HAP-1 (cell line): ENCODE data around the gene ATP1B2.

Experiments
- DNase-seq, 2 experiments: peaks; one replicate each; pipeline ENCODE4 v3.0.0-alpha.2; 2016 to 2020; ENCODE audit warnings: low spot score in 2 of 2
- H3K27me3 ChIP-seq: fragments of 250-450 bp; sonication (Bioruptor Pico); 2 replicates; pipeline ENCODE4 v1.5.1; 2020; ENCODE audit warnings: low read depth, mild to moderate bottlenecking, moderate library complexity
- H3K36me3 ChIP-seq: fragments of 250-450 bp; sonication (Bioruptor Pico); replicated peaks from 2 replicates; pipeline ENCODE4 v1.5.1; 2020; ENCODE audit warnings: mild to moderate bottlenecking
- H3K4me1 ChIP-seq: fragments of 250-450 bp; sonication (Bioruptor Pico); 2 replicates; pipeline ENCODE4 v1.5.1; 2020; ENCODE audit warnings: mild to moderate bottlenecking
- H3K4me3 ChIP-seq: fragments of 250-450 bp; sonication (Bioruptor Pico); 2 replicates; pipeline ENCODE4 v1.5.1; 2020; ENCODE audit warnings: mild to moderate bottlenecking, moderate library complexity
- H3K9me3 ChIP-seq: fragments of 250-450 bp; sonication (Bioruptor Pico); 2 replicates; pipeline ENCODE4 v1.5.1; 2020; ENCODE audit warnings: mild to moderate bottlenecking, moderate library complexity
- in situ Hi-C: fragments of 300-500 bp; cut with MboI; formaldehyde crosslinking; loops from 3 replicates; pipeline ENCODE4 v1.14.3; 2020; ENCODE audit warnings: low sequenced_read_pairs, inconsistent platforms, mixed read lengths

Gene ATP1B2

DNA sequence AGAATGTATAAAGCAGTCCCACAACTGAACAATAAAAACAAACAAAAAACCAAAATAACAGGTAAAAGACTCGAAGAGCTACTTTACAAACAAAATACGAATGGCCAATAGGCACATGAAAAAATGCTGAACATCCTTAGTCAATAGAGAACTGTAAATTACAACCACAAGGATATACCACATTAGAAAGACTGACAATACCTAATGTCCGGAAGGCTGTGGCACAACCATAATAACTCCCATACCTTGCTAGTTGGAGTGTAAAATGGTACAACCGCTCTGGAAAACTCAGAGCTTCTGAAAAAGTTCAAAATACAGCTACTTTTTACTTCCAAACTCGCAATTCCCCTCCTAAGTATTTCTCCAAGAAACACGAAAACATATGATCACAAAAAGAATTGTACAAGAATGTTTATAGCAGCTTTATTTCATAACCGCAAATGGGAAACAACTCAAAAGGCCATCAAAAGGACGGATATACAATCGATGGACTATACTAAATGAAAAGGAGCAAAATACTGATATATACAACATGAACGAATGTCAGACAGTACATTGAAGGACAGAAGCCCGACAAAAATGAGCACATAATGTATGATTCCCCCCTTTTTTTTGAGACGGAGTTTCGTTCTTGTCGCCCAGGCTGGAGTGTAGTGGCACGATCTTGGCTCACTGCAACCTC, 34.3 kb downstream of the ATP1B2 start:
- H3K4me1 ChIP-seq = peaks cover 22% of the 10 kb centered on the region
- H3K27me3 ChIP-seq = no peaks in the 10 kb centered on the region
- no peak for DNase-seq
- in situ Hi-C loops = no loop called here
- peak overlapping the region; percentile 84 for H3K4me3 ChIP-seq
- no peaks in the 10 kb centered on the region for H3K9me3 ChIP-seq
- H3K36me3 ChIP-seq = peaks cover 14% of the 10 kb centered on the region

DNA sequence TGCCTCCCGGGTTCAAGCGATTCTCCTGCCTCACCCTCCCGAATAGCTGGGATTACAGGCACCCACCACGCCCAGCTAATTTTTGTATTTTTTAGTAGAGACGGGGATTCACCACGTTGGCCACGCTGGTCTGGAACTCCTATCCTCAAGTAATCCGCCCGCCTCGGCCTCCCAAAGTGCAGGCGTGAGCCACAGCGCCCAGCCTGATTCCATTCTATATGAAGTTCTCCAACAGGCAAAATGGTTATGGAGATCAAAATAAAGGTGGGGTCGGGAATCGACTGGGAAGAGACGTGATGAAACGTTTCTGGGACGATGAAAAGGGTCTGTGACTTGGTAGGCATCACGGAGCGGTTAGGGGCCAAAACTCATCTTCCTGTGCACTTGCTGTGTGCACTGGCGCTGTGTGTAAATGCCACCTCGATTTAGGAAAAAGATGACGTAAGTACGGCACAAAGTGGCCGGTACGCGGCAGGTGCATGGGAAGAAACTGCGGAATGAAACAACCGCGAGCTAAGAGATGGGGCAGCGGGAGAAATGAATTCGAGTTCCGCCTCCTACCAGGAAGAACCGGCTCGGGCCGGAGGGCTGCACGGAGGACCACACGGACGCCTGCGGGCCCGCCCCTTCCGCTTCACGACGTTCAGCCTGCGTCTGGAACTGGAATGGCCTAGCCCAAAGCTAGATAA, 35.0 kb downstream of the ATP1B2 start:
- Histone ChIP-seq H3K27me3 (no peaks in the 10 kb centered on the region), H3K9me3 (no peaks in the 10 kb centered on the region), H3K4me3 (peak overlapping the region; percentile 84), H3K4me1 (peaks cover 22% of the 10 kb centered on the region), H3K36me3 (peaks cover 14% of the 10 kb centered on the region)
- in situ Hi-C loops = no loop called here
- DNase-seq = peak; percentile 90 to 95

DNA sequence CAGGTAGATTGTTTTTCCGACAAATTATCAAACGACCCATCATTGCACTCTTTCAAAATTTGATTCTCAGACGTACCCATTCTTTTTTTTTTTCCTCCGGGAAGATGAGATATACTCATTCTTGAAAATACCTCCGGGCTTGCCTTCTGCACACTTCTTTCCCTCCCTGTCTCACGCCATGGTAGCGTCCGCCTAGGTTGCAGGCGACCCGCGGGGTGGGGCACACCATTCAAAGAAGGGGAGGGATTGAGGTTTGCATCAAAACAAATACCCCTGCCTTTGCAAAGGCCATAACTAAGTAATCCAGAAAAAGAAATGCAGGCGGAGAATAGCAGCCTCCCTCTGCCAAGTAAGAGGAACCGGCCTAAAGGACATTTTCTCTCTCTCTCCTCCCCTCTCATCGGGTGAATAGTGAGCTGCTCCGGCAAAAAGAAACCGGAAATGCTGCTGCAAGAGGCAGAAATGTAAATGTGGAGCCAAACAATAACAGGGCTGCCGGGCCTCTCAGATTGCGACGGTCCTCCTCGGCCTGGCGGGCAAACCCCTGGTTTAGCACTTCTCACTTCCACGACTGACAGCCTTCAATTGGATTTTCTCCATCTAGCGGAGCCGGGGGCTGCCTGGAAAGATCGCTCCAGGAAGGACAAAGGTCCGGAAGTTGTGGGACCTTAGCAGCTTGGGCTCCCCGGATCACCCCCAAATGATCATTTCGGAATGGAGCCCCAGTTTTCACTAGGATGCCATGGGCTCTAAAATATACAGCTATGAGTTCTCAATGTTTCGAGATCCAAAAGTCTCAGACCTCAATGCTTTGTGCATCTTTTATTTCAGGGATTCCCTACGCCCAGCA, 35.7 kb downstream of the ATP1B2 start:
- Histone ChIP-seq H3K9me3 (no peaks in the 10 kb centered on the region), H3K4me1 (peaks cover 22% of the 10 kb centered on the region), H3K27me3 (no peaks in the 10 kb centered on the region), H3K36me3 (peaks cover 14% of the 10 kb centered on the region), H3K4me3 (peak overlapping the region; percentile 84)
- peak; percentile 85 to 89 for DNase-seq
- in situ Hi-C loops = no loop called here

DNA sequence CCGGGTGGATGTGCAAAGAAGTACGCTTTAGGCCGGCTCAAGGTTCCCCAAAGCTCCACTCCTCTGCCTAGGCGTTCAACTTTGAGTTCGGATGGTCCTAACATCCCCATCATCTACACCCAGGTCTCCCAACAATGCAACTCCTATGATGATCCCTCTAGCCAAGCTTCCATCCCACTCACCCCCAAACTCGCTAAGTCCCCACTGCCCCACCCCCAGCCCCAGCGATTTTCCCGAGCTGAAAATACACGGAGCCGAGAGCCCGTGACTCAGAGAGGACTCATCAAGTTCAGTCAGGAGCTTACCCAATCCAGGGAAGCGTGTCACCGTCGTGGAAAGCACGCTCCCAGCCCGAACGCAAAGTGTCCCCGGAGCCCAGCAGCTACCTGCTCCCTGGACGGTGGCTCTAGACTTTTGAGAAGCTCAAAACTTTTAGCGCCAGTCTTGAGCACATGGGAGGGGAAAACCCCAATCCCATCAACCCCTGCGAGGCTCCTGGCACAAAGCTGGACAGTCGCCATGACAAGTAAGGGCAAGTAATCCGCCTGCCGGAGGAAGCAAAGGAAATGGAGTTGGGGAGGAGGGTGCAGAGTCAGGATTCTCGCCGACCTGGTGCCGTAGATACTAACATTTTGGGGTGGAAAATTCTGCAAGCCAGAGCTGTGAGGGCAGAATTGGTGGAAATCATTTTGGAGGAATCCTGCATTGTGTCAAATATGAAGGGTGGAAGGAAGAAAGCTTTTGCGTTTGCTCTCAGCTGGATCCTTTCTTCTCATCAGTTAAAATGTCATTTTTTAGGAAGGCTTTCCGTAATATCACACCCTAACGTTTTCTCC, 36.6 kb downstream of the ATP1B2 start, which contains the start of gene TP53:
Gene TP53, minus strand, starts transcription at position 419 of the 836 bp plus-strand sequence. CDS start 10,896 bp downstream, outside the sequence.
- Histone ChIP-seq H3K27me3 (no peaks in the 10 kb centered on the region), H3K36me3 (peaks cover 14% of the 10 kb centered on the region), H3K4me3 (peak within 1 kb of the TSS; percentile 84), H3K9me3 (no peaks in the 10 kb centered on the region), H3K4me1 (peaks cover 22% of the 10 kb centered on the region)
- DNase-seq = peak; percentile 95
- in situ Hi-C loops = no loop called here

DNA sequence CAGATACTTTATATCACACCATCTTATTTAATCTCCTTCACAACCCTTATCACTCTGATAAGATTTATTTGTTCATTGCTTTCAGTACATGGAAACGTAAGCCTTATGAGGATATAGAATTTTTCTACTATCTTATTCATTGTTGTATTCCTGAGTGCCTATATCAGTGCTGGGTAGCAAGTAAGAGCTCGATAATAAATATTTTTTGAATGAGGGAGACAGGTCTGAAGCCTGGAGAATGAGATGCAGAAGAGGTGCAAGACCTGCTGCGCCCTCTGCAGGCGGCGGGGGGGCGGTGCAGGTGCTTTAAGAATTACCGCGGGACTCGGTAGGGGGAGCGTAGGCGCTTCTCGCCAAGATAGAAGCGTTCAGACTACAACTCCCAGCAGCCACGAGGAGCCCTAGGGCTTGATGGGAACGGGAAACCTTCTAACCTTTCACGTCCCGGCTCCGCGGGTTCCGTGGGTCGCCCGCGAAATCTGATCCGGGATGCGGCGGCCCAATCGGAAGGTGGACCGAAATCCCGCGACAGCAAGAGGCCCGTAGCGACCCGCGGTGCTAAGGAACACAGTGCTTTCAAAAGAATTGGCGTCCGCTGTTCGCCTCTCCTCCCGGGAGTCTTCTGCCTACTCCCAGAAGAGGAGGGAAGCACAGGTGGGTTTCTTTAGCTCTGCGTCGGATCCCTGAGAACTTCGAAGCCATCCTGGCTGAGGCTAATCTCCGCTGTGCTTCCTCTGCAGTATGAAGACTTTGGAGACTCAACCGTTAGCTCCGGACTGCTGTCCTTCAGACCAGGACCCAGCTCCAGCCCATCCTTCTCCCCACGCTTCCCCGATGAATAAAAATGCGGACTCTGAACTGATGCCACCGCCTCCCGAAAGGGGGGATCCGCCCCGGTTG, 37.4 kb downstream of the ATP1B2 start, which contains the start of gene WRAP53:
Gene WRAP53, plus strand, starts transcription at position 570 of the 900 bp plus-strand sequence. Its CDS starts 172 bp downstream, at position 742.
- H3K4me1 ChIP-seq = peaks cover 22% of the 10 kb centered on the region
- H3K9me3 ChIP-seq = no peaks in the 10 kb centered on the region
- H3K27me3 ChIP-seq = no peaks in the 10 kb centered on the region
- peak; percentile 97 to 99 for DNase-seq
- H3K4me3 ChIP-seq = peak within 1 kb of the TSS; percentile 84
- in situ Hi-C loops = no loop called here
- H3K36me3 ChIP-seq = peaks cover 14% of the 10 kb centered on the region

DNA sequence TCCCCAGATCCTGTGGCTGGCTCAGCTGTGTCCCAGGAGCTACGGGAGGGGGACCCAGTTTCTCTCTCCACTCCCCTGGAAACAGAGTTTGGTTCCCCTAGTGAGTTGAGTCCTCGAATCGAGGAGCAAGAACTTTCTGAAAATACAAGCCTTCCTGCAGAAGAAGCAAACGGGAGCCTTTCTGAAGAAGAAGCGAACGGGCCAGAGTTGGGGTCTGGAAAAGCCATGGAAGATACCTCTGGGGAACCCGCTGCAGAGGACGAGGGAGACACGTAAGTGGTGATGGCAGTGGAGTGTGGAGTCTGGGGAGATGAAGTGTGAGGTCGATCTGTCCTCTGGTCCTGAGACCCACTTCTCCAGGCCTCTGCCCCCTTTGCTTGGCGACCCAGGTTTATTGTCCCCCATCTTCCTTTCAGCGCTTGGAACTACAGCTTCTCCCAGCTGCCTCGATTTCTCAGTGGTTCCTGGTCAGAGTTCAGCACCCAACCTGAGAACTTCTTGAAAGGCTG, 38.1 kb downstream of the ATP1B2 start:
- Histone ChIP-seq H3K36me3 (peaks cover 17% of the 10 kb centered on the region), H3K4me3 (peak overlapping the region; percentile 84), H3K4me1 (peaks cover 22% of the 10 kb centered on the region), H3K27me3 (no peaks in the 10 kb centered on the region), H3K9me3 (no peaks in the 10 kb centered on the region)
- in situ Hi-C loops = no loop called here
- no peak for DNase-seq

DNA sequence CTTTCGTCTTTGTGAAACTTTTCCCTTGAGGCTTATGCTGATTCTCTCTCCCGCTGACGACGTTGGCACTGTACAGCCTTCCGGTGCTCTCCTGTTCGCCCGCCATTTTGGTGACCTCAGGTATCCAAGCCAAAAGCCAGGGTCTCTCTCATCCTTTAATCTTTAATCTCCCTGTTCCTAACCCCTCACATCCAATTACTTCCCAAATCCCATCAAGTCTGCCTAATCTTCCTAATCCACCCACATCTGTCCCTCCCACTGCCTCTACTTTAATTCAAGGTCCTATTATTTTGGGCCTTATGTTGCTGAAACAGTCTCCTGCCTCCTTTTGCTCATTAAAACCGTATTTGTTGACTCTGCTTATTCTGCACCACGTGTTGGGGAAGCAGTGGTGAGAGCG, 44.9 kb downstream of the ATP1B2 start:
- no peak for DNase-seq
- Histone ChIP-seq H3K4me3 (no peak overlapping the region), H3K4me1 (no peaks in the 10 kb centered on the region), H3K27me3 (no peaks in the 10 kb centered on the region), H3K9me3 (no peaks in the 10 kb centered on the region), H3K36me3 (peaks cover 15% of the 10 kb centered on the region)
- in situ Hi-C loops = no loop called here

DNA sequence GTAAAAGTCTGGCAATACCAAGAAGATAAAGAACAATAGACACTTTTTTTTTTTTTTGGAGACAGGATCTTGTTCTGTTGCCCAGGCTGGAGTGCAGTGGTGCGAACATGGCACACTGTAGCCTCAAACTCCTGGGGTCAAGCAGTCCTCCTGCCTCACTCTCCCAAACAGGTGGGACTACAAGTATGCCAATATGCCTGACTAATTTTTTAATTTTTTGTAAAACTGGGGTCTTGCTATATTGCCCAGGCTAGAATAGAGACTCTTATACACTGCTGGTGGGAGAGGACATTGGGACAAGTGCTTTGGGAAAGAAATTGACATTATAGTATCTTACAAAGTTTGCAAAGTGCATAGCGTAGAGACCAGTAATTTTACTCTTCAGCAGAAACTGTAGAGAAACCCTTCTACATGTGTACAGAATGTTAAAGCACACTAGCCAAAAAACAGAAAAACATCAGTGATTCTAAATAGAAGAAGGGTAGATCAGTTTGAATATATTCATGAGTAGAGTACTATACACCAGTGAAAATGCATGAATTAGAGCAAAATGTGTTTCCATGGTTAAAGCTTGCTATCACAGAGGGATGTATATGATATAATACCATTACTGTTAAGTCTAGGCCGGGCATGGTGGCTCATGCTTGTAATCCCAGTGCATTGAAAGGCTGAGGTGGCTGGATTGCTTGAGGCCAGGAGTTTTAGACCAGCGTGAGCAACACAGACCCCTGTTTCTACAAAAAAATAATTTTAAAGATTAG, 47.3 kb downstream of the ATP1B2 start:
- H3K4me3 ChIP-seq = no peak overlapping the region
- in situ Hi-C loops = no loop called here
- H3K9me3 ChIP-seq = no peaks in the 10 kb centered on the region
- peaks cover 27% of the 10 kb centered on the region for H3K36me3 ChIP-seq
- H3K4me1 ChIP-seq = no peaks in the 10 kb centered on the region; the same call in 1 of the 2 replicates
- DNase-seq = no peak
- no peaks in the 10 kb centered on the region for H3K27me3 ChIP-seq

DNA sequence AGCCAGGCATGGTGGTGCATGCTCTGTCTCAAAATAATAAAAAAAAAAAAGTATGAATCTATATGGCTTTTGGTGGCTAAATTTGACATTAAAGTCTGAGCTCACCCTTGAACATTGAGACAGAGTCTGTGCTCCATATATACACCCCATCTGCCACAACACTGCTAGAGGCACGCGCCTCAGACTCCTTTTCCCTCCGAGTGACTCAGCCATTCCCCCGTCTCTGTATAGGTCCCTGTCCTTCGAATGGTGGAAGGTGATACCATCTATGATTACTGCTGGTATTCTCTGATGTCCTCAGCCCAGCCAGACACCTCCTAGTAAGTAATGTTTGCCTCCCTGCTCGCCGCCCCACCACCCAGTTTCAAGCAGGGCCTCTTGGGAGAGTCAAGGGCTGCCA, 49.8 kb downstream of the ATP1B2 start:
- Histone ChIP-seq H3K4me1 (peaks cover 12% of the 10 kb centered on the region), H3K27me3 (no peaks in the 10 kb centered on the region), H3K4me3 (no peak overlapping the region), H3K9me3 (no peaks in the 10 kb centered on the region), H3K36me3 (peaks cover 22% of the 10 kb centered on the region)
- no peak for DNase-seq
- in situ Hi-C loops = no loop called here

DNA sequence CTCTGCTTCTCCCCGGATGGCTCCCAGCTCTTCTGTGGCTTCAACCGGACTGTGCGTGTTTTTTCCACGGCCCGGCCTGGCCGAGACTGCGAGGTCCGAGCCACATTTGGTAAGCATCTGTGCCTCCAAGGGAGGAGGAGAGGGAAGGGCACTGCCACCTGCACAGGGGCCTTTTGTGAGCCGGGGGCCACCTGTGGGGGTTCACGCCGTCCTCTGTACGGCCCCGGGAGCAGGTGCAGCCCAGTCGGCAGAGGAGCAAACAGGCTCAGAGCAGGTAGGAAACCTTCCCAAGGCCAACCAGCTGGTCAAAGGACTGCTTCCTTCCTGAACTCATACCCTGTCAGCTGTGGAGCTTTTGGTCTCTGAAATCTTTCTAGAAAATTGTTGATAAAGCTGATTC, 51.0 kb downstream of the ATP1B2 start:
- H3K4me1 ChIP-seq = peaks cover 12% of the 10 kb centered on the region
- H3K36me3 ChIP-seq = peaks cover 18% of the 10 kb centered on the region
- H3K4me3 ChIP-seq = no peak overlapping the region
- no peaks in the 10 kb centered on the region for H3K27me3 ChIP-seq
- in situ Hi-C loops = no loop called here
- H3K9me3 ChIP-seq = no peaks in the 10 kb centered on the region
- DNase-seq = no peak

DNA sequence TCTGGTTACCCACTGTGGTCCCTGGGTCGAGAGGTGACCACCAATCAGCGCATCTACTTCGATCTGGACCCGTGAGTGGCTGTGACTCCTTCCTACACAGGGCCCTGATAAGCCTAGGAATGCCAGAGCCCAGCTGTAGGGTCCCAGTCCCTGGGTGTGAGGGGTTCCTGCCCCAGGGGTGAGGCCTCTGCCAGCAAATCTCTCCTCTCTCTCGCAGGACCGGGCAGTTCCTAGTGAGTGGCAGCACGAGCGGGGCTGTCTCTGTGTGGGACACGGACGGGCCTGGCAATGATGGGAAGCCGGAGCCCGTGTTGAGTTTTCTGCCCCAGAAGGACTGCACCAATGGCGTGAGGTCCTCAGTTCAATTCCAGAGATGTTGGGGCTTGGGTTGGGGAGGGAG, 52.0 kb downstream of the ATP1B2 start:
- H3K4me1 ChIP-seq = peaks cover 12% of the 10 kb centered on the region
- DNase-seq = no peak
- no peaks in the 10 kb centered on the region for H3K9me3 ChIP-seq
- peaks cover 18% of the 10 kb centered on the region for H3K36me3 ChIP-seq
- no peak overlapping the region for H3K4me3 ChIP-seq
- in situ Hi-C loops = no loop called here
- H3K27me3 ChIP-seq = no peaks in the 10 kb centered on the region
